ENCODE results near the gene CDC14A.

Gene CDC14A

GRCh38 chr1:100539836-100540536, 187.7 kb downstream of the CDC14A start:
- DNase-seq (ENCODE audit: low read depth in 1 of 2, low spot score in 1 of 2): no peak
- no peak for TF ChIP-seq JUND (IDR thresholded peaks at IDR 0.05; ENCODE audit: low read depth)
- in situ Hi-C loops (cut with HindIII; ENCODE audit: low pct_unique_long_range_greater_than_20kb, low sequenced_read_pairs): no loop called here

- no peak for DNase-seq (ENCODE audit: low read depth in 1 of 2, low spot score in 1 of 2)
- in situ Hi-C loops (cut with HindIII; ENCODE audit: low pct_unique_long_range_greater_than_20kb, low sequenced_read_pairs): no loop called here
- no peak for TF ChIP-seq JUND (IDR thresholded peaks at IDR 0.05; ENCODE audit: low read depth)
Observed at GRCh38 chr1:100542285-100542684, 190.0 kb downstream of the CDC14A start.

- peak in 1 of 2 experiments; percentile 38 for DNase-seq (ENCODE audit: low read depth in 1 of 2, low spot score in 1 of 2)
- no peak for TF ChIP-seq JUND (IDR thresholded peaks at IDR 0.05; ENCODE audit: low read depth)
- in situ Hi-C loops (cut with HindIII; ENCODE audit: low pct_unique_long_range_greater_than_20kb, low sequenced_read_pairs): no loop called here
Observed at GRCh38 chr1:100543640-100544039, 191.3 kb downstream of the CDC14A start.

GRCh38 chr1:100544791-100545190, 192.5 kb downstream of the CDC14A start:
- TF ChIP-seq JUND (IDR thresholded peaks at IDR 0.05; ENCODE audit: low read depth): no peak
- DNase-seq (ENCODE audit: low read depth in 1 of 2, low spot score in 1 of 2): no peak
- in situ Hi-C loops (cut with HindIII; ENCODE audit: low pct_unique_long_range_greater_than_20kb, low sequenced_read_pairs): no loop called here

- TF ChIP-seq JUND (IDR thresholded peaks at IDR 0.05; ENCODE audit: low read depth): no peak
- in situ Hi-C loops (cut with HindIII; ENCODE audit: low pct_unique_long_range_greater_than_20kb, low sequenced_read_pairs): no loop called here
- no peak for DNase-seq (ENCODE audit: low read depth in 1 of 2, low spot score in 1 of 2)
Observed at GRCh38 chr1:100545855-100546254, 193.5 kb downstream of the CDC14A start.

GRCh38 chr1:100552031-100552430, 199.7 kb downstream of the CDC14A start:
- TF ChIP-seq JUND (IDR thresholded peaks at IDR 0.05; ENCODE audit: low read depth): no peak
- DNase-seq (ENCODE audit: low read depth in 1 of 2, low spot score in 1 of 2): no peak
- in situ Hi-C loops (cut with HindIII; ENCODE audit: low pct_unique_long_range_greater_than_20kb, low sequenced_read_pairs): no loop called here

GRCh38 chr1:100552922-100553321, 200.6 kb downstream of the CDC14A start:
- DNase-seq (ENCODE audit: low read depth in 1 of 2, low spot score in 1 of 2): no peak
- in situ Hi-C loops (cut with HindIII; ENCODE audit: low pct_unique_long_range_greater_than_20kb, low sequenced_read_pairs): no loop called here
- no peak for TF ChIP-seq JUND (IDR thresholded peaks at IDR 0.05; ENCODE audit: low read depth)

GRCh38 chr1:100556181-100556580, 203.9 kb downstream of the CDC14A start:
- in situ Hi-C loops (cut with HindIII; ENCODE audit: low pct_unique_long_range_greater_than_20kb, low sequenced_read_pairs): no loop called here
- no peak for DNase-seq (ENCODE audit: low read depth in 1 of 2, low spot score in 1 of 2)
- TF ChIP-seq JUND (IDR thresholded peaks at IDR 0.05; ENCODE audit: low read depth): no peak

GRCh38 chr1:100556925-100557605, 204.8 kb downstream of the CDC14A start:
- no peak for TF ChIP-seq JUND (IDR thresholded peaks at IDR 0.05; ENCODE audit: low read depth)
- in situ Hi-C loops (cut with HindIII; ENCODE audit: low pct_unique_long_range_greater_than_20kb, low sequenced_read_pairs): no loop called here
- DNase-seq (ENCODE audit: low read depth in 1 of 2, low spot score in 1 of 2): no peak

- no peak for DNase-seq (ENCODE audit: low read depth in 1 of 2, low spot score in 1 of 2)
- TF ChIP-seq JUND (IDR thresholded peaks at IDR 0.05; ENCODE audit: low read depth): no peak
- in situ Hi-C loops (cut with HindIII; ENCODE audit: low pct_unique_long_range_greater_than_20kb, low sequenced_read_pairs): no loop called here
Observed at GRCh38 chr1:100557606-100557953, 205.3 kb downstream of the CDC14A start.

- no peak for TF ChIP-seq JUND (IDR thresholded peaks at IDR 0.05; ENCODE audit: low read depth)
- no peak for DNase-seq (ENCODE audit: low read depth in 1 of 2, low spot score in 1 of 2)
- in situ Hi-C loops (cut with HindIII; ENCODE audit: low pct_unique_long_range_greater_than_20kb, low sequenced_read_pairs): no loop called here
Observed at GRCh38 chr1:100565533-100565932, 213.2 kb downstream of the CDC14A start.

- in situ Hi-C loops (cut with HindIII; ENCODE audit: low pct_unique_long_range_greater_than_20kb, low sequenced_read_pairs): no loop called here
- no peak for TF ChIP-seq JUND (IDR thresholded peaks at IDR 0.05; ENCODE audit: low read depth)
- DNase-seq (ENCODE audit: low read depth in 1 of 2, low spot score in 1 of 2): no peak
Observed at GRCh38 chr1:100565937-100566699, 213.8 kb downstream of the CDC14A start.

GRCh38 chr1:100567062-100567461, 214.8 kb downstream of the CDC14A start:
- no peak for TF ChIP-seq JUND (IDR thresholded peaks at IDR 0.05; ENCODE audit: low read depth)
- in situ Hi-C loops (cut with HindIII; ENCODE audit: low pct_unique_long_range_greater_than_20kb, low sequenced_read_pairs): no loop called here
- DNase-seq (ENCODE audit: low read depth in 1 of 2, low spot score in 1 of 2): no peak

Measured in T47D (cell line).